Nephron (organoid): ENCODE results near the gene QRICH2.

Experiments used
- H3K27ac Mint-ChIP-seq, 3 experiments: 2 replicates each; pipeline ENCODE4 v1.8.0; 2020; ENCODE audit warnings: mixed read lengths in 3 of 3, mild to moderate bottlenecking in 2 of 3, moderate library complexity in 1 of 3
- H3K27me3 Mint-ChIP-seq: 2 replicates; pipeline ENCODE4 v1.8.0; 2021; ENCODE audit warnings: low read depth, mild to moderate bottlenecking, moderate library complexity, mixed read lengths
- H3K36me3 Mint-ChIP-seq: 2 replicates; pipeline ENCODE4 v1.8.0; 2020; ENCODE audit warnings: low read depth, mixed read lengths
- H3K4me1 Mint-ChIP-seq: 2 replicates; pipeline ENCODE4 v1.8.0; 2020; ENCODE audit warnings: mixed read lengths
- H3K4me3 Mint-ChIP-seq, 3 experiments: 2 replicates each; pipeline ENCODE4 v1.8.0; 2020; ENCODE audit warnings: mild to moderate bottlenecking in 3 of 3, mixed read lengths in 3 of 3, moderate library complexity in 2 of 3
- H3K9me3 Mint-ChIP-seq: 2 replicates; pipeline ENCODE4 v1.8.0; 2020; ENCODE audit warnings: mixed read lengths
- TF ChIP-seq, protein P1 (sequence below), 3 experiments: fragments of 200-600 bp; sonication (generic); IDR thresholded peaks; one replicate each; pipeline ENCODE4 v1.5.0; 2021; ENCODE audit warnings: antibody characterized with exemption in 3 of 3; ENCODE audit not compliant: unreplicated experiment in 3 of 3

QRICH2 gene

DNA sequence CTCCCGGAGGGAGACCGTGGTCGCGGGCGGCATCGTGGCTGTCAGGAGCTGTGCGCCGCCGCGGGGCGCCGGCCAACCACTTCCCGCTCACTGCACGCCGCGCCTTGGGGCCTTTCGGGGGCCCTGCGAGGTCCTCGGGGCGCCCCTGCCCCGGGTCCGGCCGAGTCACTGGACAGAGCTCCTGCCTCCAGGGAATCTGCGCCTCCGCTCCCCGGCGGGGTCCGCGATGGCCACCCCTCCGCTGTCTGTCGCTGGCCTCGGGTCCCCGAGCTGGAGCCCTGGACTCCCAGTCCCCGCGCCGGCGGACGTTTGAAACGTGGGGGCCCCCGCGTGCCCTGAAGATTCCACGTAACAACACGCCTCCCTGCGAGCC is at the start of gene QRICH2:
Gene QRICH2 (minus strand): TSS at position 311 of the 373 bp plus-strand sequence. CDS start 278 bp downstream, at position 33.
- Mint-ChIP-seq H3K27ac (no peak within 1 kb of the TSS), H3K4me1 (peaks cover 4% of the 10 kb centered on the region), H3K9me3 (no peaks in the 10 kb centered on the region), H3K4me3 (no peak within 1 kb of the TSS), H3K36me3 (peaks cover 27% of the 10 kb centered on the region), H3K27me3 (peaks cover 12% of the 10 kb centered on the region)
- TF ChIP-seq, protein P1, sequence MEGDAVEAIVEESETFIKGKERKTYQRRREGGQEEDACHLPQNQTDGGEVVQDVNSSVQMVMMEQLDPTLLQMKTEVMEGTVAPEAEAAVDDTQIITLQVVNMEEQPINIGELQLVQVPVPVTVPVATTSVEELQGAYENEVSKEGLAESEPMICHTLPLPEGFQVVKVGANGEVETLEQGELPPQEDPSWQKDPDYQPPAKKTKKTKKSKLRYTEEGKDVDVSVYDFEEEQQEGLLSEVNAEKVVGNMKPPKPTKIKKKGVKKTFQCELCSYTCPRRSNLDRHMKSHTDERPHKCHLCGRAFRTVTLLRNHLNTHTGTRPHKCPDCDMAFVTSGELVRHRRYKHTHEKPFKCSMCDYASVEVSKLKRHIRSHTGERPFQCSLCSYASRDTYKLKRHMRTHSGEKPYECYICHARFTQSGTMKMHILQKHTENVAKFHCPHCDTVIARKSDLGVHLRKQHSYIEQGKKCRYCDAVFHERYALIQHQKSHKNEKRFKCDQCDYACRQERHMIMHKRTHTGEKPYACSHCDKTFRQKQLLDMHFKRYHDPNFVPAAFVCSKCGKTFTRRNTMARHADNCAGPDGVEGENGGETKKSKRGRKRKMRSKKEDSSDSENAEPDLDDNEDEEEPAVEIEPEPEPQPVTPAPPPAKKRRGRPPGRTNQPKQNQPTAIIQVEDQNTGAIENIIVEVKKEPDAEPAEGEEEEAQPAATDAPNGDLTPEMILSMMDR (IDR thresholded peaks at IDR 0.05; ENCODE audit: unreplicated experiment in 3 of 3) = no peak

GRCh38 chr17:76357597-76358158 is 49.6 kb upstream of the QRICH2 start:
- H3K4me1 Mint-ChIP-seq = peaks cover 13% of the 10 kb centered on the region
- H3K27me3 Mint-ChIP-seq = no peaks in the 10 kb centered on the region
- no peaks in the 10 kb centered on the region for H3K9me3 Mint-ChIP-seq
- no peak overlapping the region for H3K27ac Mint-ChIP-seq
- TF ChIP-seq, protein P1 (IDR thresholded peaks at IDR 0.05; ENCODE audit: unreplicated experiment in 3 of 3) = no peak
- no peaks in the 10 kb centered on the region for H3K36me3 Mint-ChIP-seq
- H3K4me3 Mint-ChIP-seq = peak overlapping the region in 1 of 3 experiments; percentile 14

- Mint-ChIP-seq H3K36me3 (peaks cover 2% of the 10 kb centered on the region), H3K27me3 (no peaks in the 10 kb centered on the region), H3K4me1 (peaks cover 11% of the 10 kb centered on the region), H3K9me3 (no peaks in the 10 kb centered on the region), H3K4me3 (peak overlapping the region in 1 of 3 experiments; percentile 46), H3K27ac (no peak overlapping the region)
- TF ChIP-seq, protein P1 (IDR thresholded peaks at IDR 0.05; ENCODE audit: unreplicated experiment in 3 of 3) = no peak
Observed at GRCh38 chr17:76356803-76357456, 48.9 kb upstream of the QRICH2 start.

DNA sequence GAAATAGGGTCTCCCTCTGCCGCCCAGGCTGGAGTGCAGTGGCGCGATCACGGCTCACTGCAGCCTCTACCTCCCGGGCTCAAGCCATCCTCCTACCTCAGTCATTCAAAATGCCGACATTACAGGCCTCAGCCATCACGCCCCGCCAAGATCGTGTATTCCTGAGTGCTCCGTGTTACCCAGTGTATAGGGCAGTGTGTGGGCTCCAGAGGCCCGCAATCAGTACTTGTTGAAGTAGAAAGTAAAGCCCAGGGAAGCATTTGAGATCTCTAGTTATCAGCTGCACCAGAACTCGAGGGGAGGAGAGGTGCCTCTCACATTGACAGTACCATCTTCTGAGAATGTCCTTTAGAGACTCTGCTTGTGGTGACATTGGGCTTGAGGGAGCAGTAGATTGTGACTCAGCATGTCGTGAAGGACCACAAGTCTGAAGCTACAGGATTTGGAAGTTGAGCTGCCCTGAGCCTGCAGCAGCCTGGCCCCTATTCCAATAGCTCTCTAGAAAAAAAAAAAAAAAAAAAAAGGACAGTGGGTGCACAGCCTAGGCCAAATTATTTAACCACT is 46.8 kb upstream of the QRICH2 start:
- Mint-ChIP-seq H3K27me3 (no peaks in the 10 kb centered on the region), H3K36me3 (peaks cover 6% of the 10 kb centered on the region), H3K4me1 (peaks cover 9% of the 10 kb centered on the region), H3K9me3 (no peaks in the 10 kb centered on the region), H3K27ac (peak overlapping the region; percentile 83 to 99 (median 97)), H3K4me3 (peak overlapping the region; percentile 83 to 91 (median 91))
- TF ChIP-seq, protein P1 (IDR thresholded peaks at IDR 0.05; ENCODE audit: unreplicated experiment in 3 of 3) = no peak

- H3K27ac Mint-ChIP-seq = peak overlapping the region; percentile 97 to 99 (median 99)
- H3K9me3 Mint-ChIP-seq = no peaks in the 10 kb centered on the region
- H3K27me3 Mint-ChIP-seq = no peaks in the 10 kb centered on the region
- TF ChIP-seq, protein P1 (IDR thresholded peaks at IDR 0.05; ENCODE audit: unreplicated experiment in 3 of 3) = no peak
- H3K36me3 Mint-ChIP-seq = peaks cover 6% of the 10 kb centered on the region
- H3K4me3 Mint-ChIP-seq = peak overlapping the region; percentile 91 to 93 (median 91)
- peaks cover 9% of the 10 kb centered on the region for H3K4me1 Mint-ChIP-seq
Observed at GRCh38 chr17:76354317-76354729, 46.2 kb upstream of the QRICH2 start.
